ENCODE measurements around the gene MUC2.
"Not testable (repeated sequence)": the region's sequence is repeated elsewhere in the genome, so short reads cannot be mapped to it uniquely, and the experiment has no call there.

MUC2 gene

DNA sequence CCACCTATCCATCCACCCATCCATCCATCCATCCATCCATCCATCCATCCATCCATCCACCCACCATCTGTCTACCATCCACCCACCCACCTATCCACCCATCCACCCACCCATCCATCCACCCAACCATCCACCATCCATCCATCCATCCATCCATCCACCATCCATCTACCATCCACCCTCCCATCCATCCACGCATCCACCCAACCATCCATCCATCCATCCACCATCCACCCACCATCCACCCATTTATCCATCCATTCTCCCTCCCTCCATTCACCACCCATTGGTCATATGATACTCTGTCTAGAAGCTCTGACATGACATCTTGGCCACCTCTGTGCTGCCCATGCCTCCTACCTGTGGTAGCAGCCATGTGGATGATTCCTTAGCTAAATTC lies 31.7 kb downstream of the MUC2 start:
- DNase-seq (ENCODE audit: low spot score) = no peak

DNA sequence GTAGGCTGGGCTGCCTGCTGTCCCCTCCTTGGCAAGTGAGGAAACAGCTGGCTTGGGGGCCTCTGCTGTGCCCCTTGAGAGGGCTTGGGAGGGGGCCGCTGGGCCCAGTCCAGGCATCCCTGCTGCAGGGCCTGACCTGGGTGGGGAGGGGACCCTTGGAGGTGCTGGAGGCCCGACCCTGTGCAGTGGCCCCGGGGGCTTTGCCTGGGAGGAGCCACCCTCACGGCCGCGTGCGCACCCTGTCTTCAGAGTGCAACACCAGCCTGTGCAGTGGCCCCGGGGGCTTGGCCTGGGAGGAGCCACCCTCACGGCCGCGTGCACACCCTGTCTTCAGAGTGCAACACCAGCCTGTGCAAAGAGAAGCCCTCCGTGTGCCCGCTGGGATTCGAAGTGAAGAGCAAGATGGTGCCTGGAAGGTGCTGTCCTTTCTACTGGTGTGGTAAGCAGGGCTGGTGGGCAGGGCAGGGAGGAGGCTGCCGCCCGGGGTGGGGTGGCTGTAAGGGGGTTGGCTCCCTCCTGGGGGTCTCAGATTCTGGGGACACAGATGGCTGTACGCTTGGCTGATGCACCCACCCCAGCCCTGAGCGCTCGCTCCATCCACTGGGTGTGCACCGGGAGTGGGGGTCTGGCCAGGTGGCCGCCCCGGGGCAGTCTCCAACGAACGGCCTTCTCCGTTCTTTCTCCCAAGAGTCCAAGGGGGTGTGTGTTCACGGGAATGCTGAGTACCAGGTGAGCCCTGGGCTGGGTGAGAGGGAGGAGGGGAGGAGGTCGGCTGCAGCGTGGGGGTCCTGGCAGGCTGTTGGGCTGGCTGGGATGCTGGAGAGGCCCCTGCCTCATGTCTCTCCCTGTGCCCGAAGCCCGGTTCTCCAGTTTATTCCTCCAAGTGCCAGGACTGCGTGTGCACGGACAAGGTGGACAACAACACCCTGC lies 32.9 kb downstream of the MUC2 start:
- DNase-seq (ENCODE audit: low spot score) = no peak

DNA sequence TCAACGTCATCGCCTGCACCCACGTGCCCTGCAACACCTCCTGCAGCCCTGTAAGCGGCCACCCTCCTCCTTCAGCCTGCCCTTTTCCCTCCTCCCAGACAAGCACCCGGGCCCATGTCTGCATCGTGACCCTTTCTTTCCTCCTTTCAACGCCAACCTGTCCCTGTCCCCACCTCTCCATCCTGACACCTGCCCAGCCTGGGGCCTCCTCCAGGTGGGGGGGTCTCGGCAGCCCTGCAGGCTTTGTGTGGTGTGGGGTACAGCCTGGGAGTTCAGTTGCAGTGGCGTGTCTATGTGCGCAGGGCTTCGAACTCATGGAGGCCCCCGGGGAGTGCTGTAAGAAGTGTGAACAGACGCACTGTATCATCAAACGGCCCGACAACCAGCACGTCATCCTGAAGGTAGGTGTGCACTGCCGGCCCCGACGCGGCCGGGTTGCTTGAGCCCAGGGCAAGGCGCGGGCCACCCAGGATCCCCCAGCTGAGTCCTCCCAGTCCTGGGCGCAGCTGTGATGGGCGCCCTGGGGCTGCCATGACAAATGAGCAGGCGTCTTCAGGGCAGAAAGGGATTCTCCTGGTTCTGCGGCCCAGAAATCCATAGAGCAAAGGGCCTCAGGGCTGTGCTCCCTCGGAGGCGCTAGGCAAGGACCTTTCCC lies 33.7 kb downstream of the MUC2 start:
- DNase-seq (ENCODE audit: low spot score) = no peak

DNA sequence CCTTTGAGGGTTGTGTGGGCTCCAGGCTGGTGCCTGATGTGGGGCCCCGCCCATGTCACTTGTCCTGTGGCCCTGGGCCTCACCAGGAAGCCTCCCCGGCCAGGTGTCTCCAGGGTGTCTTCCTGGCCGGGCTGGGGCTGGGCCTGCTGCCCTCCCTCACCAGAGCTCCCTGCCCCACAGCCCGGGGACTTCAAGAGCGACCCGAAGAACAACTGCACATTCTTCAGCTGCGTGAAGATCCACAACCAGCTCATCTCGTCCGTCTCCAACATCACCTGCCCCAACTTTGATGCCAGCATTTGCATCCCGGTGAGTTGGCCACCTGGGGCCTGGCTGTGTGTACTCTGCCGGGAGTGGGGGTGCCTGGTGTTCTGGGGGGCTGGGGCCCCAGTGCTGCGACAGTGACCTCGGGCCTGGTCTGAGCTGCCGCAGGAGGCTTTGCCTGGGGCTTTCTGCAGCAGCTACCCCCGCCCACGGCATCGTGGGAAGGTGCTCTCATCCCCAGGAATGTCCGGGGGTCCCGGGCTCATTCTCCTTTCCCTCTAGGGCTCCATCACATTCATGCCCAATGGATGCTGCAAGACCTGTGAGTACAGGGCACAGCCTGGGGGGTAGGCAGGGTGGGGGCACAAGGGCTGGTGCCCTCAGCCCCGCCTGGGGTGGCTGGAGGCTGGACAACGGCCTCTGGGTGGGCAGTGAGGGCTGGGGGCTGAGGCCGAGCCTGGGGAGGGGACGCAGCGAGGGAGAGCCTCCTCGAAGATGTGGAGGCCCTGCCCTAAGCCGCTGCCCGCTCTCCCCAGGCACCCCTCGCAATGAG lies 34.6 kb downstream of the MUC2 start:
- no peak for DNase-seq (ENCODE audit: low spot score)

DNA sequence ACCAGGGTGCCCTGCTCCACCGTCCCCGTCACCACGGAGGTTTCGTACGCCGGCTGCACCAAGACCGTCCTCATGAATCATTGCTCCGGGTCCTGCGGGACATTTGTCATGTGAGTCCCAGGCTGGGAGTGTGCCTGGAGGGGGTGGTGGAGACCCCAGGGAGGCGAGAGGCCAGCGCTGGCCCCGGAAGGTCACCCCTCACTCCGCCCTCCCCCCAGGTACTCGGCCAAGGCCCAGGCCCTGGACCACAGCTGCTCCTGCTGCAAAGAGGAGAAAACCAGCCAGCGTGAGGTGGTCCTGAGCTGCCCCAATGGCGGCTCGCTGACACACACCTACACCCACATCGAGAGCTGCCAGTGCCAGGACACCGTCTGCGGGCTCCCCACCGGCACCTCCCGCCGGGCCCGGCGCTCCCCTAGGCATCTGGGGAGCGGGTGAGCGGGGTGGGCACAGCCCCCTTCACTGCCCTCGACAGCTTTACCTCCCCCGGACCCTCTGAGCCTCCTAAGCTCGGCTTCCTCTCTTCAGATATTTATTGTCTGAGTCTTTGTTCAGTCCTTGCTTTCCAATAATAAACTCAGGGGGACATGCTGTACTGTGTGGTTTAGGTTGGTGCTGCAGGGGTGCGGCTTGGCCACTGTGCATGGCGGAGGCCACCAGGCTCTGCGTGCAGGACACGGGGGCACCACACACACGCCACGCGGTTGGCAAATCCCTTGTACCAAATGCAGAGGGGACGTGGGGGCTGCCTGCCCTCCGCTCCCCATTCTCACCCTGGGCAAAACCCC lies 35.4 kb downstream of the MUC2 start:
- no peak for DNase-seq (ENCODE audit: low spot score)

DNA sequence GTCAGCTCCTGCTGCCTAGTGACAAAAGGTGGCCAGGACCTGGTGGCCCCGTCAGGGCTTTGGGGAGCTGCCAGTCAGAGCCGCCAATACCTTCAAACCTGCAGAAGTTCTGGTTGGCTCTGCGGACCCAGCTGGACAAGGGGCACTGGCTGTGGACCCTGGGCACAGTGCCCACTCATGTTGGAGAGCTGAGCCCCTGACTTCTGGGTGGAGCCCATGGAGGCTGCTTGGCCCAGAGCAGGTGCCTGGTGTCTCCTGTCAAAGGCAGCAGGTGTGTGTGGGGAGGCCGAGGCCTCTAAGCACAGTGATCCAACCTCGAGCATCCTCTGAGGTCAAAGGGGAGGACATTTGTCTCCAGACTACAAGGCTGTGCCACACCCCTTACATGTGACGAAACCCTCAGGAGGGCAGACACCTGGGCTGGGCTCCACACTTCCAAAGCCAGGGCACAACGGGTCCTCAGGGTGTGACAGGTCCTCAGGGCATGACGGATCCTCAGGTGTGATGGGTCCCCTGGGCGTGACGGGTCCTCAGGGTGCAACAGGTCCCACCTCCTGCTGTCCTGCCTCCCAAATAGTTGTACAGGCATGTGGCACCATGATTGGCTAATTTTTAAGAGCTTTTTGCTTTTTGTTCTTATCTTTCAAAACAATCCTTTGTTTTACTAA lies 37.0 kb downstream of the MUC2 start:
- DNase-seq (ENCODE audit: low spot score) = no peak

DNA sequence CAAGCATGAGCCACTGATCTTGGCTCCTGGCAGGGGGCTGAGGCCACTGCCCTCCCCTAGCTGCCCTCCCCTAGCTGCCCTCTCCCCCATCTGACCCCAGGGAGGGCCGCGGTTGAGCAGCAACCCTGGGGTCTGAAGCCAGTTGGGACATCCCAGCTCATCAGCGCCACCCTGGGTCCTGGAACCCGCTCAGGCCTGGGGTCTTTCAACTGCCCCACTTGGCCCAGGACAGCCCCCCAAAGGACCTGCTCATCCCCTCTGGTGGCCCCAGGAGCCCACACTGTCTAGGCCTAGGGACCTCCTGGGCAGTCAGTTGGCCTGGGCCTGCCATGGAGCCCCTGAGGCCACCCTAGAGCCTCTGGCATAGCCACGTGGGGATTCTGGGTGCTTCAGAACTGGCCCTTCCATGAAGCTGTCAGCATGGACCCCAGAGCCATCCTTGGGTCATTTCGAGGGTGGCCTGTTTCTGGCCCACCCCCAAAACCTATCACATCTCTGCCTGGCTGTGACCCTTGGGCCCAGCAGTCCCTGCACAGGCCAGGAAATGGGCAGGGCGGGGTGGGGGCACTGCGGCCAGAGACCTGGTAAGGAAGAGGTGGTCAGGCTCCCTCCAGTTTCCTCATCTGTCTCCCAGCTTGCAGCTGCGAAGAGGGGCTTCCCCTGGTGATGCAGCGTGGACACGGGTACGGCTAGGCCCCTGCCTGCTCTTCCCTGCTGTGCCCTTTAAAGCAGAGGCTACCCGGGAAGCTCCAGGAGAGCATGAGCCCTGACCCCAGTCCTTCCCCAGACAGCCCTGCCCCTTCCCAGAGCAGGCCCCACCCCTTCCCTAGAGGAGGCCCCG lies 37.9 kb downstream of the MUC2 start:
- no peak for DNase-seq (ENCODE audit: low spot score)

DNA sequence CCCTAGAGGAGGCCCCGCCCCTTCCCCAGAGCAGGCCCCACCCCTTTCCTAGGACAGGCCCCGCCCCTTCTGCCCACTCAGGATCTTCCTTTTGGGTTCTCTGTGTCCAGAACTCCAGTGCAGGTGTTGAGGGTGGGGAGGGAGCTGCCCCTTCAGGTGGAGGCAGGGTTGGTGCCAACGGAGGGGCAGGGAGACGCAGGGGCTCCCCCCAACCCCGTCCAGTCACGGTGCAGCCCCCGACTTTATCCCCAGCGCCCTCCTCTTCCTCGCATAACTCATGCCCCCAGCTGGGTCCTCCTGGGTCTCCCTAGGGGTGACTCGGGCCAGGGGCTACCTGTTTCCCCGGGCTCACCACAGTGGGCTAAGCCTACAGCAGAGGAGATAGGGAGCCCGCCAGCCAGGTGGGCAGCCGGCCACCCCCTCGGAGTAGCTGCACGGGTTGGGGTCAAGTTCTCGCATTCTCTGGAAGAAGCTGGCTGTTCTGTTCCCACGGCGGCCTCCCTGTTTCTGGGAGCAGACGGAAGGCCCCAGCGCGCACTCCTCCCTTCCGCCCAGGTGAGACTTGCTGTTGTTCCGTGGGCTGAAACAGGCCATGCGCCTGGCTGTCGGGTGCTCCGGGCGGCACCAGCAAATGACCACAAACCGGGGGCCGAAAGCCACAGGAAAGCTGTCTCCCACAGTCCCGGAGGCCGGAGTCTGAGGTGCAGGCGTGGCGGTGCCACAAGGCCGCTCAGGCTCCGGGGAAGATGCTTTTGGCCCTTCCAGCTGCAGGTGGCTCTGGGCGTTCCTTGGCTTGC lies 38.9 kb downstream of the MUC2 start:
- DNase-seq (ENCODE audit: low spot score) = no peak

DNA sequence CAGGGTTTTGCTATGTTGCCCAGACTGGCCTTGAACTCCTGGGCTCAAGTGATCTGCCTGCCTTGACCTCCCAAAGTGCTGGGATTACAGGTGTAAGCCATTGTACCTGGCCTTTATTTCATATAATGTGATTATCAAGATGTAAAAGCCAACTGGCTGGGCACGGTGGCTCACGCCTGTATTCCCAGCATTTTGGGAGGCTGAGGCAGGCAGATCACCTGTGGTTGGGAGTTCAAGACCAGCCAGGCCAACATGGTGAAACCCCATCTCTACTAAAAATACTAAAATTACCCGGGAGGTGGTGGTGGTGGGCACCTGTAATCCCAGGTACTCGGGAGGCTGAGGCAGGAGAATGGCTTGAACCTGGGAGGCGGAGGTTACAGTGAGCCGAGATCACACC lies 40.6 kb downstream of the MUC2 start:
- DNase-seq (ENCODE audit: low spot score) = not testable (repeated sequence)

DNA sequence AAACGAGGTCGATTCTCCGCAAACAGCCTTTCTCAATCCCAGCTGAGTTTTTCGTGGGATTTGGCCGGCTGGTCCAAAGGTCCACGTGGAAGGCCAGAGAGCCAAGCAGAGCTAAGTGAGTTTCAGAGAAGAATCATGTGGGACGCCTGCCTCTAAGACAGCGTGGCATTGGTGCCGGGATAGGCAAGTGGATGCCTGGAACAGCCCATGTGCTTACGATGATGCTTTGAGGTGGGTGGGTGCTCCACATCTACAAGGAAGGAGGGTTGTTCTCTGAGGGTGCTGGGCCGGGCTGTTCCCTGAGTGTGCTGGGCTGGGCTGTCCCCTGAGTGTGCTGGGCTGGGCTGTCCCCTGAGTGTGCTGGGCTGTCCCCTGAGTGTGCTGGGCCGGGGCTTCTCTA lies 41.4 kb downstream of the MUC2 start:
- DNase-seq (ENCODE audit: low spot score) = no peak

DNA sequence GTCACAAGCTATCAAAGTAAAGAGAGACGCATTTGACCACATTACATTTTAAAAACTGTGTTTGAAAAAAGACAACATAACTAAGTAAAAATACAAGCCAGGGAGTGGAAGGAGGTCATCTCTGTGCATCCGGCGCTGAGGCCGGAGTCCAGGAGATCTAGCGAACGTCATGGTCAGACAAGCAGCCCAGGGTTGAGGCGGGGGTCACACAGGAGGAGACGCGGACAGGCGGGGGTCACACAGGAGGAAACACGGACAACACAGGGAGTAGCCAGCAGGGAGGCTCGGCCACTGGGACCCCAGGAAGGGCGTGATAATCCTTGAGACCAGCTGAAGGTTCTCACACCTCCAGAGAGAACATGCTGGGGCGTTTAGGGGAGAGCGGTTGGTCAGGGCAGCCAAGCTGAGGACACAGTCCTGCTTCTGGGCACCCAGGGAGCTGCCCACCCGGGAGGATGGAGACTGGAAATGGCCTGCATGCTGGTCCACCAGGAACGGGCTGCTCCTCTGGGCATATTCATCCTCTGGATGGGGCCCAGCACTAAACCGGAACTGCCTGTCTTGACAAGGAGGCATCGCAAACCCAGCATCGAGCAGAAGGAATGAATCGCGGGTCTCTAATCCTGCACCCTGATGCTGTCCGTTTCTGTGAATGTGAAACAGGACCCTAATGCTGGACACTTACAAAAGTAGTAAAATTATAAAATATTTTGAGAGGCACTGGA lies 42.2 kb downstream of the MUC2 start:
- no peak for DNase-seq (ENCODE audit: low spot score)

DNA sequence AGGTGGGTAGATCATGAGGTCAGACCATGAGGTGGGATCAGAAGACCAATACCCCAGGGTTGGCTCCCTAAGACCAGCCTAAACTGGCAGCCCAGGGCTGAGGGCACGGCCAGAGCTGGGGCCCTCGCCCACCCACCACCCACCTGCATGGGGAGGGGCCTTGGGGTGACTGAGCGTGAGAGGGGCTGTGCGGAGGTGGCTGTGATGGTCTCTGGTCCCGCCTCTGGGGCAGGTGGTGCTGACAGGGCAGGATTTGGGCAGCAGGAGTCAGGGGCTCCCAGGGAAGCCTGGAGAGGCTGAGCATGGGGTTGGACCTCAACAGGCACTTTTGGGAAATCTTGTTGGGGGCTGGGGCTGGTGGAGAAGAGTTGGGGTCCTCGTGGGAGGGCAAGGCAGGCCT lies 43.3 kb downstream of the MUC2 start:
- no peak for DNase-seq (ENCODE audit: low spot score)

DNA sequence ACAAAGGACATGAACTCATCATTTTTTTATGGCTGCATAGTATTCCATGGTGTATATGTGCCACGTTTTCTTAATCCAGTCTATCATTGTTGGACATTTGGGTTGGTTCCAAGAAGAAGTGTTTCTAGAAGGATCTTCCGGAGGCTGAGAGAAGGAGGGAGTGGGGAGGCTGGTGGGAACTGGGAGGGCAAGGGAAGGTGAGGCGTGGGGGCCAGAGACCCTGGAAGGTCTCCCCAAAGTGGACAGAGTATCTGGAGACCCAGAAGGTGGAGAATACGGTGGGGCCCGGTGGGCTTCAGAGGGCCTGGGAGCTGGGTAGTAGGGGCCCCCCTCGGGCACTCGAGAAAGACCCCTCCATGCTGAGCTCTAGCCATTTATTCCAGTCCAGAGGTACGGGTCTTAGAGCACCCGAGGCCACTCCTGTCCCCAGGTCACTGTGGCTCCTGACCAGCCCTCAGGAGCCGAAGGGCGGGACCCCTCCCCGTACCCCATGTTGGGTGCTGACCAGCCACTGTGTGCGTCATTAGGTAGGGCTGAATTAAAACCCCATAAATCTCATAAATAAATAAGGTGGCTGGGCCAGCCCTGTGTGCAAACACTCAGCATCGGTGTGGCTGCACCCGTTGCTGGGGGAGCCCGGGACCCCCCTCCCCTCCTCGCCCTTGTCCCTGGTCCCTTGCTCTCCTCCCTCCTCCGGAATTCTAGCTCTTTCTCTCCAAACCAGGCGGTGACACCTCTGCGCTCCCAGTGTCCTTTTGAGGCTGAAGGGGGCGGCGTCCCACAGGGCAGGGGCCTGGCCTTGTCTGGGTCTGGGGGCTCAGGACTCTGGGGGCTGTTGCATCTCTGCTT lies 44.3 kb downstream of the MUC2 start:
- no peak for DNase-seq (ENCODE audit: low spot score)

DNA sequence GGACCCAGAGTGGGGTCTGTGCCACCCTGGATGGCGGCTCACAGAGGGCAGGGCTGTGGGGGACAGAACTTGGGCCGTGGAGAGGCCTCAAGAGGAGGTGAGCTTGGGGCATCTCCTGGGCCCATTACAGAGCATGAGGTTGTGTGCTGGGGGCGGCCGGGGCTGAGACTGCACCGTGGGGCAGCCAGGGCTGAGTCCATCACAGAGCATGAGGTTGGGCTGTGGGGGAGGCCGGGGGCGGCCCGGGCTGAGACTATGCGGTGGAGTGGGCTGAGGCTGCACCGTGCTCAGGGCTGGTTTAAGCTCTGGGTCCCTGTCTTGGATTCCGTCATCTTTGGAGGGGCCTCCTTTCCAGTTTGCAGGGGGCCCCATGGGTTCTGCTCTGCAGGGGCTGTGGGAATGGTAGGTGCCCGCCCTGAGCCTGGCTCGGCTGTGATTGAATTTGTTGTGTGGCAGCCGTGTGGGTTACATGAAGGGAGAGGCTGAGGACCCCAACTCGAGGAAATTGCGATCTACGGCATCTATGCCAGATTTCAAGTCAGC lies 45.0 kb downstream of the MUC2 start:
- no peak for DNase-seq (ENCODE audit: low spot score)

DNA sequence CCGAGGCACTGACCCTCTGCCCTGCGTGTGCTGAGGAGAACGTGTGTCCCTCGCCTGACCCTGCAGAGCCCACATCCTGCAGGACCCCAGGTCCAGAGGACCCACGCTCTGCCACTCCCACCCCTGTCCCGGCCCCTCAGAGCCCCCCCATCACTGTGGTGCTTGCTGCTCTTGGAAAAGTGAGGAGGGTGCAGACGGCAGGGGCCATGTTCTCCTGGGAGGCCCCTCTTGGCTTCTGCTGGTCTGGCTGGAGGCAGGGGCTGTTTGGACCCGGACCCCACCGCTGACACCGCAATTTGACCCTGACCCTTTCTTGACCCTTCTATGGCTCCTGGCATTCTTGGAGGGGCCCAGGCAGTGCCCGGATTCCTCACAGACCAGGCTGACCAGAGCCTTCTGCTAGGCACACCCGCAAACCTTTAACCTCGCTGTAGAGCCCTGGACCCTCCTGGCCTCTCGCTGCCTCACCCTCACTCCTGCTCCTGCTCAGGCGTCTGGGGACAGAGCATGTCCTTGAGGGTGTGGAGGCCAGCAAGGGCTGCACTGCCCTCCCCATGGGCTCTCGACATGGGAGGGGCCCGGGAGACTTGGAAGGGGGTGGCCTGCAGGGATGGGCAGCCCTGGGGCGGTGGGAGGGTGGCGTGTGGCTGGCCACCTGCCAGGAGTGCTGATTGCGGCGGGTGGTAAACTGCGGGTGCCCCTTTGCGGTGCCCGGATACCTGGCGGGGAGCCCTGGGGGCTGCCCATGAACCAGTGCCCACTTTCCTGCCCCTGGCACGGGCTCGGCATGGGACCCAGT lies 46.1 kb downstream of the MUC2 start:
- DNase-seq (ENCODE audit: low spot score) = no peak

DNA sequence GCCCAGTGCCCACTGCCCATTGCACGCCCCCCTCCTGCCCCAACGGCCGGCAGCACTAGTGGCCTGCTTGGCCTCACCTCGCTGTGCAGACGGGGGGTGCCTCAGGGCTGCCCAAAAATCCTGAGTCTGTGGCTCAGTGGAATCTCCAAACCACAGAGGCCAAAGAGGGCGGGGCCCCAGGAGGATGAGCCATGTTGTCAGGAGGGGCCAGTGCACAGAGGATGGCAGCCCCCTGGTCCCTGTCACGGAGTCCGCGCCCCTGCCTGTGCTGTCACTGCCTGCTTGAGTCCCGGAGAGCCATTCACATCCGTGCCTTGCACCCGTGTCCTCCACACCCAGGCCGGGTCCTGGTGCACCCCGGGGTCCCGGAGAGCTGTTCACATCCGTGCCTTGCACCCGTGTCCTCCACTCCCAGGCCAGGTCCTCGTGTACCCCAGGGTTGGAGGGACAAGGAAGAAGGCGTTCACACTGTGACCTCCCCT lies 46.7 kb downstream of the MUC2 start:
- DNase-seq (ENCODE audit: low spot score) = no peak
